HCT116 (cell line): ENCODE data around the gene TGM1. TPM values are rescaled to one million over a fixed set of nuclear protein-coding genes. Genes with fewer than 3 reads are reported as not detected.

ENCODE experiments used
- ATAC-seq: fragments of 200-7000 bp; cut with Tn5 transposase; 2 replicates; pipeline ENCODE4 v1.9.1; 2020; ENCODE audit warnings: mild to moderate bottlenecking, moderate library complexity
- BruUV-seq: library from RNA; stranded (reverse); fragments of 400-500 nt; replicated peaks from 2 replicates; lab custom pipeline; 2021; lab: Mats Ljungman, UMichigan
- CTCF ChIA-PET: fragments of 300-600 bp; sonication (Branson Sonifier 250); formaldehyde crosslinking; loops from one replicate; lab custom pipeline; 2021; ENCODE audit warnings: antibody characterized with exemption; lab: Charles Lee
- POLR2A ChIA-PET: fragments of 300-600, 350-600 bp; sonication (Branson Sonifier 250); formaldehyde crosslinking; loops from one replicate; lab custom pipeline; 2021; ENCODE audit warnings: antibody characterized with exemption; lab: Charles Lee
- RAD21 ChIA-PET, 2 experiments: fragments of 300-600 bp; sonication (Branson Sonifier 250); formaldehyde crosslinking; loops; one replicate each; lab custom pipeline; 2023; ENCODE audit warnings: low total read pairs in 2 of 2; ENCODE audit not compliant: uncharacterized antibody in 2 of 2, unreplicated experiment in 2 of 2, low non-redundant PET in 1 of 2; lab: Charles Lee
- DNase-seq: peaks from one replicate; pipeline ENCODE4 v3.0.0-alpha.2; 2010; ENCODE audit warnings: low read depth, low spot score
- H2AFZ ChIP-seq: fragments of 200-600 bp; shearing (Covaris generic), sonication (generic); 2 replicates; pipeline ENCODE4 v1.6.1; 2017; ENCODE audit warnings: low read depth, mixed run types, mixed read lengths, antibody characterized with exemption, low read length; ENCODE audit not compliant: poor library complexity, severe bottlenecking
- H3K27ac ChIP-seq: 2 replicates; pipeline ENCODE4 v1.5.1; 2012; ENCODE audit warnings: low read depth, low read length
- H3K27me3 ChIP-seq: fragments of 200-600 bp; sonication (generic); 2 replicates; pipeline ENCODE4 v1.6.1; 2016; ENCODE audit warnings: mixed run types, low read length, mixed read lengths; ENCODE audit not compliant: insufficient read depth
- H3K36me3 ChIP-seq, 2 experiments: fragments of 200-500 bp in 1 of 2; fragments of 200-600 bp in 1 of 2; sonication (Bioruptor generic) in 1 of 2; sonication (generic) in 1 of 2; 2 replicates each; pipeline versions ENCODE4 v1.5.1 to v1.6.1; 2014 to 2016; ENCODE audit warnings: low read length in 2 of 2, inconsistent platforms in 1 of 2, mixed read lengths in 1 of 2, mixed run types in 1 of 2; ENCODE audit not compliant: insufficient read depth in 2 of 2, control insufficient read depth in 1 of 2
- H3K4me1 ChIP-seq, 2 experiments: fragments of 200-600 bp in 1 of 2; sonication (generic) in 1 of 2; 2 replicates each; pipeline versions ENCODE4 v1.5.1 to v1.6.1; 2012 to 2017; ENCODE audit warnings: low read length in 2 of 2, inconsistent platforms in 1 of 2, mild to moderate bottlenecking in 1 of 2, mixed read lengths in 1 of 2, mixed run types in 1 of 2, moderate library complexity in 1 of 2; ENCODE audit not compliant: insufficient read depth in 2 of 2, control insufficient read depth in 1 of 2
- H3K4me2 ChIP-seq: fragments of 200-600 bp; sonication (generic); 2 replicates; pipeline ENCODE4 v1.6.1; 2017; ENCODE audit warnings: mixed run types, low read length, mixed read lengths
- H3K4me3 ChIP-seq, 2 experiments: fragments of 200-600 bp in 1 of 2; sonication (generic) in 1 of 2; replicated peaks in 1 of 2; 2 replicates each; pipeline ENCODE4 v1.5.1; 2011 to 2016; ENCODE audit warnings: low read length in 2 of 2, control low read depth in 1 of 2, low read depth in 1 of 2, mild to moderate bottlenecking in 1 of 2, mixed read lengths in 1 of 2, mixed run types in 1 of 2
- H3K79me2 ChIP-seq: fragments of 200-600 bp; sonication (generic); 2 replicates; pipeline ENCODE4 v1.6.1; 2017; ENCODE audit warnings: mild to moderate bottlenecking, mixed run types, low read length, moderate library complexity, mixed read lengths; ENCODE audit not compliant: insufficient read depth
- H3K9ac ChIP-seq: fragments of 200-600 bp; sonication (generic); 2 replicates; pipeline ENCODE4 v1.6.1; 2016; ENCODE audit warnings: low read length, mixed read lengths
- H3K9me2 ChIP-seq: fragments of 200-600 bp; sonication (generic), shearing (Covaris generic); 2 replicates; pipeline ENCODE4 v1.6.1; 2017; ENCODE audit warnings: mixed run types, mild to moderate bottlenecking, moderate library complexity; ENCODE audit not compliant: insufficient read depth
- H3K9me3 ChIP-seq, 2 experiments: fragments of 200-500 bp in 1 of 2; fragments of 200-600 bp in 1 of 2; sonication (Bioruptor generic) in 1 of 2; sonication (generic) in 1 of 2; 2 replicates each; pipeline ENCODE4 v1.6.1; 2014 to 2017; ENCODE audit warnings: low read length in 2 of 2, mixed read lengths in 2 of 2, inconsistent platforms in 1 of 2, low read depth in 1 of 2, mild to moderate bottlenecking in 1 of 2, mixed run types in 1 of 2, moderate library complexity in 1 of 2; ENCODE audit not compliant: control insufficient read depth in 1 of 2, insufficient read depth in 1 of 2
- H4K20me1 ChIP-seq: fragments of 200-600 bp; sonication (generic), shearing (Covaris generic); 2 replicates; pipeline ENCODE4 v1.6.1; 2017; ENCODE audit warnings: mixed run types, mild to moderate bottlenecking, moderate library complexity; ENCODE audit not compliant: insufficient read depth
- ATF3 ChIP-seq: IDR thresholded peaks from 2 replicates; pipeline ENCODE4 v1.6.1; 2012
- ELF1 ChIP-seq: IDR thresholded peaks from 2 replicates; pipeline ENCODE4 v1.6.1; 2012; ENCODE audit warnings: low read depth, borderline replicate concordance
- EZH2 ChIP-seq: fragments of 200-600 bp; sonication (generic); IDR thresholded peaks from 2 replicates; pipeline ENCODE4 v1.6.1; 2017; ENCODE audit warnings: antibody characterized with exemption, mixed run types
- JUND ChIP-seq: IDR thresholded peaks from 2 replicates; pipeline ENCODE4 v1.6.1; 2012
- POLR2AphosphoS5 ChIP-seq: IDR thresholded peaks from 2 replicates; pipeline ENCODE4 v1.6.1; 2011; ENCODE audit warnings: mild to moderate bottlenecking, low read depth, low read length, moderate library complexity
- SP1 ChIP-seq: IDR thresholded peaks from 2 replicates; pipeline ENCODE4 v1.6.1; 2012; ENCODE audit warnings: low read depth
- YY1 ChIP-seq: IDR thresholded peaks from 2 replicates; pipeline ENCODE4 v1.6.1; 2011; ENCODE audit warnings: low read length, low read depth, moderate library complexity, mild to moderate bottlenecking; ENCODE audit not compliant: insufficient replicate concordance; ENCODE audit errors: extremely low read depth
- ZBTB33 ChIP-seq: IDR thresholded peaks from 2 replicates; pipeline ENCODE4 v1.6.1; 2011; ENCODE audit warnings: mild to moderate bottlenecking, low read length, moderate library complexity; ENCODE audit not compliant: insufficient replicate concordance; ENCODE audit errors: extremely low read depth
- intact Hi-C: fragments of 100-400 bp; cut with micrococcal nuclease; formaldehyde crosslinking; loops from 2 replicates; pipeline ENCODE4 v1.10.0; 2022
- total RNA-seq: library from RNA; stranded (reverse); gene quantifications from one replicate; pipeline ENCODE4 v1.2.1, GENCODE V29; 2021; ENCODE audit not compliant: unreplicated experiment

Gene TGM1
- total RNA-seq, 1 experiment from 2014 or later = 5.6 TPM

- peaks cover 42% of the 10 kb centered on the region for H3K79me2 ChIP-seq
- TF ChIP-seq YY1 (no peak), POLR2AphosphoS5 (no peak), ELF1 (no peak), SP1 (no peak), ZBTB33 (no peak), ATF3 (no peak), JUND (no peak), EZH2 (no peak)
- ATAC-seq = no peak
- H3K9ac ChIP-seq = no peak overlapping the region
- RAD21 ChIA-PET = no interaction called here
- POLR2A ChIA-PET = interaction anchor here (1.1 kb wide), 1 partner anchor 33 kb away, joined by 3 read pairs; the partner anchor contains the start of gene RABGGTA
- no peaks in the 10 kb centered on the region for H3K27me3 ChIP-seq
- H3K36me3 ChIP-seq = peaks cover 45 to 59% of the 10 kb centered on the region in 2 experiments; a peak in 3 of 4 replicates
- no peak overlapping the region for H3K4me3 ChIP-seq
- H3K4me1 ChIP-seq = peaks cover 11 to 41% of the 10 kb centered on the region in 2 experiments
- CTCF ChIA-PET = interaction anchor here (0.9 to 1.1 kb wide), 2 partner anchors 33 to 193 kb away, joined by 3 read pairs; partner anchors contain the start of gene RABGGTA
- H3K27ac ChIP-seq = no peak overlapping the region
- no peak for DNase-seq
- H2AFZ ChIP-seq = no peak overlapping the region
- H4K20me1 ChIP-seq = no peaks in the 10 kb centered on the region
- intact Hi-C loops = no loop called here
- no peak overlapping the region for H3K4me2 ChIP-seq
- no peaks in the 10 kb centered on the region for H3K9me2 ChIP-seq
- H3K9me3 ChIP-seq = no peaks in the 10 kb centered on the region
- BruUV-seq = no TSS peak
Observed at GRCh38 chr14:24238123-24238522, 24.9 kb downstream of the TGM1 start.
